ENCODE measurements around the gene NTM.

NTM gene

GRCh38 chr11:131600628-131601027 lies 230.2 kb downstream of the NTM start:
- no peak for TF ChIP-seq CTCF (IDR thresholded peaks at IDR 0.05; ENCODE audit: extremely low read depth, missing control alignments)
- no peak for DNase-seq (ENCODE audit: low spot score)

GRCh38 chr11:131601586-131601985 lies 231.2 kb downstream of the NTM start:
- no peak for TF ChIP-seq CTCF (IDR thresholded peaks at IDR 0.05; ENCODE audit: extremely low read depth, missing control alignments)
- no peak for DNase-seq (ENCODE audit: low spot score)

GRCh38 chr11:131602431-131602830 lies 232.0 kb downstream of the NTM start:
- TF ChIP-seq CTCF (IDR thresholded peaks at IDR 0.05; ENCODE audit: extremely low read depth, missing control alignments), result no peak

GRCh38 chr11:131606811-131607335 lies 236.5 kb downstream of the NTM start:
- TF ChIP-seq CTCF (IDR thresholded peaks at IDR 0.05; ENCODE audit: extremely low read depth, missing control alignments), result no peak
- DNase-seq (ENCODE audit: low spot score), result no peak

More at GRCh38 chr11:131602431-131602830, 232.0 kb downstream of the NTM start:
- DNase-seq (ENCODE audit: low spot score), result no peak

GRCh38 chr11:131609337-131609736 lies 238.9 kb downstream of the NTM start:
- DNase-seq (ENCODE audit: low spot score), result peak; percentile 22
- TF ChIP-seq CTCF (IDR thresholded peaks at IDR 0.05; ENCODE audit: extremely low read depth, missing control alignments), result no peak

- no peak for DNase-seq (ENCODE audit: low spot score)
- TF ChIP-seq CTCF (IDR thresholded peaks at IDR 0.05; ENCODE audit: extremely low read depth, missing control alignments), result no peak
These were observed 239.5 kb downstream of the NTM start for GRCh38 chr11:131609921-131610320.

- TF ChIP-seq CTCF (IDR thresholded peaks at IDR 0.05; ENCODE audit: extremely low read depth, missing control alignments), result no peak
- DNase-seq (ENCODE audit: low spot score), result no peak
These were observed 240.9 kb downstream of the NTM start for GRCh38 chr11:131611322-131611721.
